ENCODE results near the gene CAMK2B.
"Not testable (repeated sequence)": the region's sequence is repeated elsewhere in the genome, so short reads cannot be mapped to it uniquely, and the experiment has no call there.

Gene CAMK2B

DNA sequence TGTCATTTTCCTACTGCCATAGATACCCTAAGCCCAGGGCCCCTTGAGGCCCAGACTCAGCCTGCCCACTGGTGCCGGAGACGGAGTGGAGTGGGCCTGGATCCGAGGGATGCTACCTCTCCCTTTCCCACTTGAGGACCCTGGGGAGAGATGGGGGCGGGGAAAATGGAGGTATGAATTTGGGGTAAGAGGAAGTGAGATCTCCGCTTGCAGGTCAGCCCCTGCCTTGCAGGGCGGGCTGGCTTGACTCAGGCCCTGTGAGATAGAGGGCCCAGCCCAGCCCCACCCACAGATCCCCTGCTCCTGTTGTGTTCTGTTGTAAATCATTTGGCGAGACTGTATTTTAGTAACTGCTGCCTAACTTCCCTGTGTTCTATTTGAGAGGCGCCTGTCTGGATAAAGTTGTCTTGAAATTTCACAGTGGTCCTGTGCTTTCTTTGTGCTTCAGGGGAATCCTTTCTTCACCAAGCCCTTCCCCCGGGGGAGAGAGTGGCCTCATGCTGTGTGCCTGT, 111.5 kb downstream of the CAMK2B start:
- no peak for DNase-seq

DNA sequence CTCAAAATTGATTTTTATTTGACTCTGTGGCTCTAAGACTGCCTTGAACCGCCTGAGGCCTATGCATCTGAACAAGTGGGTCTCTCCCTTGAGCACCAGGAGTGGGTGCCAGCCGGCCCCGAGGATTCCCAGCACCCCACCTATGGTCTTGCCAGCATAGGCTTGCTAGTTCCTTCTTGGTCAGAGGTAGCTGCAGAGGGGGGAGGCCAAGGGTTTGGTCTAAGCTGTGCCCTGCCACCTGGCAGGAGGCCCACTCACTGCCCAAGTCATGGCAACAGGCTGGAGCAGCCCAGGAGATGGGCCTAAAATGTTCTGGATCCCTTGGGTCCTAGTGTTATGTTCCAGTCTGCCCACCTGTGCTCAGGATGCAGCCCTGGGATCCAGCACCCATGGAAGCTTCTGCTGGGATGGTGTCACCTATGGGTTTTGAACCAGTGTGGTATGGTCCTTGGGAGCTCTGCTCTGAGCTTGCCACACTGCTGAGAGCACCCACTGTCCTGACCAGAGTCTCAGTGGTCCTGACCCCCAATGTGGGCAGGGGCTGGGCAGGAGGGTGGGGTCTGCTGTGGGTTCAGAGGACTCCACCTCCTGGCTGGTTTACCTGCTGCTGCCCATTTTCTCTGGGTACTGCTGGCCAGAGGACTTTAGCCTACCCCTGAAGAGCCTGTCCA, 112.1 kb downstream of the CAMK2B start:
- DNase-seq = no peak

DNA sequence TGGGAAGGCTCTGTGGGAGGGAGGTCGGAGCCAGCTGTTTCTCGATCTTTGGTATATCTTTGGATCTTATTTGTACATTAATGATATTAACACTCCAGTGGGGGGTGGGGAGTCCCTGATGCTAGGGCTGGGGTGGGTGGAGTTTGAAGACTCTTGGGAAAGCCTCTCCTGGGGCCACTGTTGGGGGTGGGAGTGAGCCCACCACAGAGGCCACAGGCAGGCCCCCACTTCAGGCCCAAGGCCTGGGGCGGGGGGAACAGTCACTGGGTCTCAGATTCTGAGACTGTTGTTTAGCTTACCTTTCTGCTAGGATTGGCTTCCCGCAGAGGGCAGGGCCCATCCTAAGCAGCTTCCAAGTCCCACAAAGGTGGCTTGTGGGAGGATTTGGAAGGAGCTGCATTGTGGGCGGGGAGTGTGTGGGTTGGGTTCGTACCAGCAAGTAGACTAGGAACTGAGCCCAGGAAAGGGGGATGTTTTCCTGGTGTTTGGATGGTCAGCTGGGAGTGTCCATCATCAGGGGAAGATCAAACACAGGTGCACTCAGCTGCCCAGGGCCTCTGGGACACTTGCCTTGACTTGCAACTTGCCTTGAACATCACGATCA, 112.7 kb downstream of the CAMK2B start:
- no peak for DNase-seq

DNA sequence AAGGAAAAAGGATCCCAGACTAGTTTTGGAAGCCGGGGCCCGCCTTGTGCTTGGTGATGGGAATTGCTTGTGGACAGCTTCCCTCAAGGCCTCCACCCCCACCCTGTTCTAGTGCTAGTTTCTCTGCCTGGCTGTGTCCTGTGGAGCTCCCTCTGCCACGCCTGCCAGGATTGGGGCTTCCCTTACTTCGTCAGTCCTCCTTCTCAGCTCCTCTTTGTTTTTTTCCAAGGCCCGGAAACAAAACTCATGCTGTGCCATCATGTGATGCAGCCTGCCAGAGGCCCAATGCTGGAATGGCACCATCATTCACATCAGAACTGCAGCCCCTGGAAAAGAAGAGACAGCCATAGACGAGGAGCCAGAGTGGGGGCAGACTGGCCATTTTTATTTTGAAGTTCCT, 113.4 kb downstream of the CAMK2B start:
- no peak for DNase-seq

DNA sequence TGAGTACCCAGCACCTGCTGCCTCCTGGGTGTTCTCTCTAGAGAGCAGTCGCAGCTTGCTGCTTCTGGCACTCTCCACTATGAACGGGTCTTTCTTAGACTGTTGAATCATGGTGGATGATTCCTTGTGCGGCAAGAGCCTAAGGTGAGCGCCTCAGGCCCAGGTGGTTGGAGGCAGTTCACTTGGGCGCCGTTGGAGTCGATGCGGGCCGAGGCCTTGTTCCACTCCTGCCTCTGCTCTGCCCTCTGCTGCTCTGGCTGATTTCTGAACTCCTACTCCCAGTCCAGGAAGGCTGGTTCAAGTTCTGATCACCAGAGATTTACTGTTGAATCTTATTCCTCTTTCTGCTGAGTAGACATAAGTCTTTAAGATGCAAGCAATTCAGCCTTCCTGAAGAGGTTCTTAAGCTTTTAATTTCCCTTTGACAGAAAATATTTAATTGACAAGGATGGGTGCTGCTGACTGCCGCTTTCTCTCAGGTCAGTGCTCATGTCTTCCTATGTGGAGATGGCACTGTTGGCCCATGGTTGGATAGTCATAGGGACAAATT, 114.2 kb downstream of the CAMK2B start:
- DNase-seq = no peak

DNA sequence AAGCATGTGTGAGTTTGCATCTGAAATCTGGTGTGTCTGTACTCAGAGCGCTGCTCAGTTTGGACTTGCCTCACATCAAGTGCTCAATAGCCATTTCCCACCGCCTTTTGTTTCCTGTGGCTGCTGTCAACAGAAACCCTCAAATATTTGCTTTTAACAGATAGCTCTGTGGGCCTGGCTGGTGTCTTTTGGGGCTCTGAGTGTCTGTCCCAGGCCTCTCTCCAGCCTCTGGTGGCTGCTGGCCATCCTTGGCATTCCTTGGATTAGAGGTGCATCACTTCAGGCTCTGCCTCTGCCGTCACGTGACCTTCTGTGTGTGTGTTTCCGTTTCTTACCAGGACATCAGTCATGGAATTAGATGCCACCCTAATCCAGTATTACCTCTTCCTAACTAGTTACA, 115.3 kb downstream of the CAMK2B start:
- DNase-seq = no peak

DNA sequence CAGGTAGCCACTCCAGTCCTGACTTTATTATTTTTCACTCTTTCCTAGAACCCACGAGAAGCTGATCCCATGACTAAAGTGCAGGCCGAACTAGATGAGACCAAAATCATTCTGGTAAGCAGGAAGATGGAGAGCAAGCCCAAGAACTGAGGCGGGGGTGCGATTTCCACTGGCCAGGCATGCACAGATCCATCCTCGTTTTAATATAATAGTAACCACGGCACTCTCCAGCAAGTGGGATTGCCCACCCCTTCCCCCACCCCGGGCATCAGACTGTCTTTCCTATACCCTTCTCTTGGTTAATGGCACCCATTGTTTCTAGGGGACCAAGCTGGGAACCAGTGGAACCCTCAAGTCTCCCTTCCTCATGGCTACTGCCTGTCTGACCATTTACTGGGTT, 117.3 kb downstream of the CAMK2B start:
- no peak for DNase-seq

DNA sequence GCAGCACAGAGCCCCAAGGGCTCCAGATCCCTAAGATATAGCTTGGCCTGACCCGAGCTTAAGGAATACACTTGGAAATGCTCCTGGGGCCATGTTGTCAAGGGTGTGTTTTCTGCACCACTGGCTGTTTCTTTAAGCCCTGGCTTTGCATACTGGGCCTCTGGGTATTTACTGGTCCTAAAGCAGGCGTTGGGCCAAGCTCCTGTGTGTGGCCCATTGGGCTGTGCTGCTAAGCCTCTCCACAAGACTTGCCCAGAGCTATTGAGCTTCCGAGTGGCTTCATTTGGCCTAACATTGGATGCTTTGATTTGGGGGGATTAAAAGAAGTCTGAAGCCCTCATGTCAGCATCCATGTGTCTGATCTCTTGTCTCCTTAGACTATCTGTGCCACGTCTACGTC, 119.4 kb downstream of the CAMK2B start:
- no peak for DNase-seq

DNA sequence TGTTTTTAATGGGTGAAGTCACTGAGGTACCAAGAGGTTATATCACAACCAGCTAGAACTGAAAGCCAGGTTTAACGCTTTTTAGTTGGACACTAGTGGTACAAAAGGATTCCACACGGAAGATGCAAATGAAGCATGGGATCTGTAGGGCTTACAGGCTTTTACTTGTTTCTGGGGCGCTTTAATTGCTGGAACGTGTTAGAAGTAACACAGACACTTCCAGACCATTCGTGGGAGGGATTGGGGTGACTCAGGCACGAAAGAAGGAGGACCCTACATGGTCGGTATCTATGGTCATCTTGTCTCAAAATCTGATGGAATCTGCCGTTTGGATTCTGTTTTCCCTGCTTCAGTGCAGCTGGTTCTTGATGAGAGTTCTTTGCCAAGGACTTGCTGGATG, 123.6 kb downstream of the CAMK2B start:
- DNase-seq = peak; percentile 1

DNA sequence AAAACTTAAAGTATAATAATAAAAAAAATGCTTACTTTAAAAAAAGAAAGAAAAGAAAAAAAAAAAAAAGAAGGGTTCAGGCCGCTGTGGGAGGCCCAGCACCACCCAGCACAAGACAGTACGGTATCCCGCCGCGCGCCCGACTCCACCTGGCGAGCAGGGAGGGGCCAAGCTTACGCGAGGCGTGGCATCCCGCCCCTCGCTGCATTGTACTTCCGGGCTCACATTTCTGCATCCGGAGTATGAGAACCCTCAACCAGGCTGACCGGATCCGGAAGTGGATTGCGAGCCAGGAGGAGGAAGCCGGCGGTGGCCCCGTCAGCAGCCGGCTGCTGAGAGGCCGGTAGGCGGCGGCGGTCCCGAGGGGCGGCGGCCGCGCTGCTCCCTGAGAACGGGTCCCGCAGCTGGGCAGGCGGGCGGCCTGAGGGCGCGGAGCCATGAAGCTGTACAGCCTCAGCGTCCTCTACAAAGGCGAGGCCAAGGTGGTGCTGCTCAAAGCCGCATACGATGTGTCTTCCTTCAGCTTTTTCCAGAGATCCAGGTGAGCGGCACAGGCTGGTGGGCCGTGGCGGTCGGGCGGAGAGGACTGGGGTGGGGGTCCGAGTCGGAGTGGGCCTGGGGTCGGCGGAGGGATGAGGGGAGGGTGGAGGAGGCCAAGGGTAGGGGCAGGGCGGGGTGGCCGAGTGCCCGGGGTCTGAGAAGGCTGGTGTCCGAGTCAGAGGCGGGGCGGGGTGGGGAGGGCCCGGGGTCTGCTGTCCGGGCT, 124.5 kb downstream of the CAMK2B start, which contains the start of gene YKT6:
TSS of gene YKT6 (plus strand) at position 280 of the 763 bp plus-strand sequence. CDS start at position 438, 158 bp downstream.
- DNase-seq = peak; percentile 97

DNA sequence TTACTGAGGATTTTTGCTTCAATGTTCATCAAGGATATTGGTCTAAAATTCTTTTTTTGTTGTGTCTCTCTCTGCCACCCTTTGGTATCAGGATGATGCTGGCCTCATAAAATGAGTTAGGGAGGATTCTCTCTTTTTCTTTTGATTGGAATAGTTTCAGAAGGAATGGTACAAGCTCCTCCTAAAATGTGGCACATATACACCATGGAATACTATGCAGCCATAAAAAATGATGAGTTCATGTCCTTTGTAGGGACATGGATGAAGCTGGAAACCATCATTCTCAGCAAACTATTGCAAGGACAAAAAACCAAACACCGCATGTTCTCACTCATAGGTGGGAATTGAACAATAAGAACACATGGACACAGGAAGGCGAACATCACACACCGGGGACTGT, 125.2 kb downstream of the CAMK2B start:
- not testable (repeated sequence) for DNase-seq

DNA sequence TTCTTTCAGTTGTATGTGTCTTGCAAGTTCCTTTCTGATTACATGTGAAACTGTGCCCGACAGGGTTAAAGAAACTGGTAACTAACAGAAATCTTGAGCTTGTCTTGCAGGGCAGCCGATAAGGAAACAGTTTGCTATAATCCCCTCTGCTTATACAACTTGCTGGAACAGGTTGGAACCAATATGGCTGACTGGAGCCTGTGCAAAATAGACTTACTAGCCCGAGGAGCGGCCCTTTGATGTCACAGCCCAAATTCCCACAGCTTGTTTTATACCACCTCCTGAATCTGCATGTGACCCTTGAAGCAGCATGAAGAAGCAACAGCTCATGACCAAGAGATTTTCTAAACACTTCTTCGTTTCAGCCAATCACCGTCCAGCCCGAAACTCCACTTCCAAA, 127.9 kb downstream of the CAMK2B start:
- DNase-seq = no peak

DNA sequence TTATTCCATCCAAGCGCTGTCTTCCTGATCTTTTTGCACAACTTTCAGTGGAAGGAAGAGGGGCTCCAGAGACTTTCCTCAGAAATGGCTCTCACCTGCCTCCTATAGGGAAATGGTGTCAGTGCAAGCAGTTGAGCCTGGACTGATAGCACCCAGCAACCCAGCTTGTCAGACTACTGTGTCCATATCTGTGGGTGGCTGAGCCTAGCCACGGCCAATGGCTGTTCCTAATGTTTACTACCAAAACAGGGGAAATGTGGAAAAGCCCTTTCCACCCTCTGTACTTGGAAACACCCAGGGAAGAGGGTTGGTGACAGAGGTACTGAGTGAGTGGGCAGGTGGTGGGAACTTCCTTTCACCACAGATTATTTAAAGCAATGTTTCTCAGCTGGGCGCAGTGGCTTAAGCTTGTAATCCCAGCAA, 128.9 kb downstream of the CAMK2B start:
- peak; percentile 52 for DNase-seq

DNA sequence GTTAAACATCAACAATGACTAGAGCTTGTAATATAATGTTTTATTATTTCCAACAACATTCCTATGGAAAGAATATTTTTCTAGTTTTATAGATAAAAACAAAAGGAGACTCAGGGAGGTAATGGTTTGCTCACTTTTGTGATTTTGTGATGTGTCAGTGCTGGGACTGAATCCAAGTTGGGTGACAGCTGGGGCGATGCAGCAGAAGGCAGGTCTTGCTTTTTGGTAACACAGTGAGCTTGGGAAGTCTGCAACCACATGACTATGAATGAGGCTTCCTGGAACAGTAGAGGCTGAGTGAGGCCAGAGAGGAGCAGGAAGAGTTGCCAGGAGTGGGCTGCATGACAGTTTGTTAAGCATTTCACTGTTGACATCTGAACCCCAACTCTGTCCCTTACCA, 129.5 kb downstream of the CAMK2B start:
- peak; percentile 7 for DNase-seq

DNA sequence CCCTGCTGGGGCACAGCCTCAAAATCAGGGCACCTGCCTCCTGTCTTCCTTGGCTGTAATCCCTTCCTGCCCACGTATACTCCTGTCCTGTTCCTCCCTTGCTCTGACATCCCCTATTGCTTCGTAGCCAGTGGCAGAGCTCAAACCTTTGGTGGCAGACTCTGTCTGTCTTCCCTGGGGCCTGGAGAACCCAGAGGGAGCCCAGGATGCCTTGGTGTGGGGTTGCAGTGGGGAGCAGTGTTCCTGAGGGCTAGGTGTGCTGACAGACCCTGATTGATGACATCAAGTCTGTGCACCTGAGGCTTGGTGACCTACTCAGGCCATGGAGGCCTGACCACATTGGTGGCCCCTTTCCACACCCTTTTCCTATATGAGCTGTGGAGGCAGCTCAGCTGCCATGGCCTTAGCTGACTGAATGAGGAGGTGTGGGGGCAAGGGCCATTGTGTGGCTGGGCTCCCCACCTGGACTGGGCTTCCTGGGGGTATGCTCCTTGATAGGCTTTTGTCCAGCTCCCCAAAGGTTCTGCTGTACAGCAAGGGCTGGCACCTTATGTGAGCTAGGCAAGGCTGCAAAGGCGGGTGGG, 130.7 kb downstream of the CAMK2B start:
- DNase-seq = no peak

DNA sequence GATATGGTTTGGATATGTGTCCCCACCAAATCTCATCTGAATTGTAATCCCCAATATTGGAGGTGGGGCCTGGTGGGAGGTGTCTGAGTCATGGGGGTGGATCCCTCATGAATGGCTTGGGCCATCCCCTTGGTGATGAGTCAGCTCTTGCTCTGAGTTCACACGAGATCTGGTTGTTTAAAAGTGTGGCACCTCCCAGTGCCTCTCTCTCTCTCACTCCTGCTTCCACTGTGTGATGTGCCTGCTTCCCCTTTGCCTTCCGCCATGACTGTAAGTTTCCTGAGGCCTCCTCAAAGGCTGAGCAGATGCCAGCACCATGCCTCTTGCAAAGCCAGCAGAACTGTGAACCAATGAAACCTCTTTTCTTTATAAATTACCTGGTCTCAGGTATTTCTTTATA, 131.3 kb downstream of the CAMK2B start:
- peak; percentile 30 for DNase-seq

DNA sequence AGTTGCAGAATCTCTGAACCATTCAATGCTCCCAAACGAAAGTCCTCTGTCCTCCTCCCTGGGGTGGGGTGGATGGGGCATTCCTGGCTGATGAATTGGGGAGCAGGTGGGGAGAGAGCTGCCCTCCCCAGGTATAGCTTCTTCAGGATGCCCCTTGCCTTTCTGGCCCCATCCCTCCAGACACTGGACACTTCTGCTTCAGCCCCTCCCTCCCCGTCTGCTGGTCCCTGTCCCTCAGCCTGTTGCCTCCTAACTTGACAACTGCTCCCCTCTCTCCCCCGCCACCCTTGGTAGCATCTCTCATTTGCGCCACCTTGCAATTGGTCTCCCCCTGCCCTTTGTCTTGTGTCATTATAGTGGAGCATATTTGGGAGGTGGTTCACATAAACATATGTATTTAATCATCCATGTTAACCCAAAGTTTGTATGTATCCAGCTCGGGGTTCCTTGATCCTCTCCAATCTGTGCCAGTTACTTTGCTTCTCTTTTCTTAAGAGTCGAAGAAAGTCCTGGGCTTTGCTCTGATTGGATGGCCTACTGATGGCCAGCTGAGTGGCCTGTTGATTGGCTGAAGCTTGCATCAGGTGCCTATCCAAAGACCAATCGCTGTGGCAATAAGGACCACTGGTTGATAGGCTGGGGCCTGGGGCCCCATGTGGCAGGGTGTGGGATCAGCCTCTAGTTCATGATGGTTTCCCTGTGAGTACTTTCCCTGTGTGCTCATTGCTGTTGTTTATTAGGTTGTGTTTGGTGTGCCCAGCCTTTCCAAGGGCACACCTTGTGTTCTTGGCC, 132.2 kb downstream of the CAMK2B start:
- no peak for DNase-seq

DNA sequence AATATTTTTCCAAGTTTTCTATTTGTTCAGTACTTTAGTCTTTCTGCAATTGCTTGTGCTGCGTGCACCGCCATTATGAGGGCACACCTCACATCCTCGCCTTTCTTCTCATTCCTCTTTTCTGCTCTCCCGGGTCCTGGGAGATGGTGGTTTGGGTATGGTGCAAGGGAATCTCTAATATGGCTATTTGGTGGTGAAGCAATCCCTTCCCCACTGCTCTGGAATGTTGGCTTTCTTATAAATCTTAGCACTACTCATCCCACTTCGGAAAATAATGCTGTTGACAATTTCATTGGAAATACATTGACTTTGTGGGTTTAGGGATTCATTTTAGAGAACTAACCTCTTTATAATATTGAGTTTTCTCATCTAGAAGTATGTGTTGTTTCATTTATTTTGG, 134.2 kb downstream of the CAMK2B start:
- no peak for DNase-seq

DNA sequence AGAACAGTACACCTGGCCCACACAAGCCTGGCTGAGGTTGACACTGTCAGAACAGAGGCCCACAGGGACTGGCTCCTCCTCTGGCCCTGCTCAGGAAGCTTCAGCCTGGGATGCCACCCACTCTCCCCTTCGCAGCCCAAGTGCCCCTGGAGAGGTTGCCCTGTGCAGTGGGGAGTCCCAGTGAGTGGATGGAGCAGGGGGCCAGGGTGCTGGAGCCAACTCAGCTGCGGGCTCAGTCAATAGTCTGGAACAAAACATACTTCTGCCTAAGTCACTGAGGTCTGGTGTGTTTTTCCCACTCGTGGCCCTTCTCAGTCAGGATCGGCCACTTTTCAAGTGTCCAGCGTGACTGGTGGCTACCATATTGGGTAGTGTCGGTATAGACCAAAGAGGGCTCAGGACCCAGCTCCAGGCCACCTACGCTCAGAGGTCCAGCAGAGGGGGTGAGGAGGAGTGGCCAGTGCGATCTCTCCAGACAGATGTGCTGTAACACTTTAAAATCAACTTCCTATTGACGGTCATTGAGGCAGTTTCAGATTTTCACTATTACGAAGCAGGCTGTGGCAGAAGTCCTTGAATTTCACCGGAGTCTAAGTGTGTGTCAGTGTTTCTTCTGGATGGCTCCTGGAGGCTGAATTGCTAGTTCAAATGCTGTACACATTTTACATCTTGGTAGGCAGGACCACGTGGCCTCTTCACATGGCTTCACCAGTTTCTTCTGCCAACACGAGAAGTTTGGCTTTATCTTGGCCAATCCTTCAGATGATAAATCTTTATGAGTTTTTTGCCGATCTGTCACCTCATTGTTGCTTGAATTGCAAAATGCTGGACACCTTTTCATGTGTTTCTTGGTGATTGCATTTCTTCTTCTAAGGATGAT, 135.2 kb downstream of the CAMK2B start:
- DNase-seq = no peak

DNA sequence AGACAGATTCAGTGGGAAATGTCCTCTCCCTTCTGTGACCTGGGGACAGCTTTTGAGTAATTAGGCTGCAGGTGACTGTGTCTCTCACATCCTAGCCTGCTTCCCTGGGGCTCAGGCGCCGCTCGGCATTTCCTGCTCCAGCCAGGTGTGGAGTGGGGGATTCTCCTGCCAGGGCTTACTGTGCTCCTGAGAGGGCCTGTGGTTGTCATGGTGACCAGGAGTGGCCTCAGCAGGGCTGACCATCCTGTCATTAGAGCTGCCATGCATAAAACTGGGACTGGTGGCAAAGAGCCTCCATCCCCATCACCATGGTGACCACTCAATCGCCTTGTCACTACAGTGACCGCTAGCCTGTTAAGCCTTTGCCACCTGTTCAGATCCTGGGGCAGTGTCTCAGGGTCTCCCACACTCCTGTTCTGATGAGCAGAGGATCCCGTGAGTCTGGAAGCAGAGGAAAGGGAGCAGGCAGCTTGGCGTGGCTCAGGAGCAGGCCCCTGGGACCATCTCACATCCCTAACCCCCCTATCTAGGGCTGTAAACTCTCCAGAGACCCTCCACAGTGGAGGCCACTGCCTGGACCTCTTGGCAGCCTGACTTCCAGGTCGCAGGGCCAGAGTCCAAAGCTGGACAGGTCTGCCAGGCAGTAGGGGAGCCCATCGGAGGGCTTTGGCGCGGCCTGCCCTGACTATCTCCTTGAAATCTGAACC, 136.0 kb downstream of the CAMK2B start, which contains the start of gene GCK:
TSS of gene GCK (minus strand) at position 154 of the 707 bp plus-strand sequence. CDS start 486 bp downstream, outside the sequence.
- no peak for DNase-seq

Data from inflammatory macrophage treated with lipopolysaccharide for 4 hours (primary cell).